HG03378 (cell line): Measurements from ENCODE around the gene CLECL1.
A peak's percentile ranks its signal among the peaks of the same experiment; 100 is the strongest.
"Not testable (repeated sequence)": the region's sequence is repeated elsewhere in the genome, so short reads cannot be mapped to it uniquely, and the experiment has no call there.

Source experiments
- ATAC-seq: cut with Tn5 transposase; IDR thresholded peaks from one replicate; pipeline ENCODE4 v1.9.1; 2021; ENCODE audit warnings: mild to moderate bottlenecking, moderate library complexity; ENCODE audit not compliant: unreplicated experiment

The CLECL1 gene

DNA sequence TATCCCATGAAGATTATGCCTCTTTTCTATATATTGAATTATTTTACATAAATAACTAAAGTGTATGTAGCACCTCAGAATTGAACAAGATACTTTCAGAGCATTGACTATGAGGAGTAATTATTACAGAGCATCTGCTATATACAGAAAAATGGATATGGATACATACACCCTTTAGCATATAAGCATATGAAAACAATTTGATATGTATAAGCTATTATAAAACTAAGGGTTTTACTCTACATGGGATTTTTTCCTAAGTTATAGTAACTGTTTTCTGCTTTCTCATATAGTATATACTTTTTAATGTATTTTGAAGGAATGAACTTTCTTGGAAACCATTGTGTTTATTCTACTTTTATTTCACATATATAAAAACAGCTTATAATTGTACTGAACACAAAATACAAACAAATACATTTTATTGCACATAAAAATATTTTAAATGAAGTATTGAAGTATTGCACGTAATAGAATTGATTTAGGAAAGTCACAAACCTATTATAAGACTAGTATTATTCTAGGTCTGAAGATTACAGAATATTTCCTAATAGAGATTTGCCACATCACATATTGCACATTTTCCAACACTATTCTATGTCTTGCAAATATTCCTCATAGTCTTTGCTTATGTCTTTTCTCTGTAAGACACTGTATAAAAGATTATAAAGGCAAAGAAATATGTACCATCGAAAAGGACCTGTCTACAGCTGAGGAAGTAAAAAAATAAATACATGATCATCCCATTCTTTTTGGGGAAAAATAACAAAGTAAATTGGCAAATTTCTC lies 19.4 kb upstream of the CLECL1 start:
- no peak for ATAC-seq

DNA sequence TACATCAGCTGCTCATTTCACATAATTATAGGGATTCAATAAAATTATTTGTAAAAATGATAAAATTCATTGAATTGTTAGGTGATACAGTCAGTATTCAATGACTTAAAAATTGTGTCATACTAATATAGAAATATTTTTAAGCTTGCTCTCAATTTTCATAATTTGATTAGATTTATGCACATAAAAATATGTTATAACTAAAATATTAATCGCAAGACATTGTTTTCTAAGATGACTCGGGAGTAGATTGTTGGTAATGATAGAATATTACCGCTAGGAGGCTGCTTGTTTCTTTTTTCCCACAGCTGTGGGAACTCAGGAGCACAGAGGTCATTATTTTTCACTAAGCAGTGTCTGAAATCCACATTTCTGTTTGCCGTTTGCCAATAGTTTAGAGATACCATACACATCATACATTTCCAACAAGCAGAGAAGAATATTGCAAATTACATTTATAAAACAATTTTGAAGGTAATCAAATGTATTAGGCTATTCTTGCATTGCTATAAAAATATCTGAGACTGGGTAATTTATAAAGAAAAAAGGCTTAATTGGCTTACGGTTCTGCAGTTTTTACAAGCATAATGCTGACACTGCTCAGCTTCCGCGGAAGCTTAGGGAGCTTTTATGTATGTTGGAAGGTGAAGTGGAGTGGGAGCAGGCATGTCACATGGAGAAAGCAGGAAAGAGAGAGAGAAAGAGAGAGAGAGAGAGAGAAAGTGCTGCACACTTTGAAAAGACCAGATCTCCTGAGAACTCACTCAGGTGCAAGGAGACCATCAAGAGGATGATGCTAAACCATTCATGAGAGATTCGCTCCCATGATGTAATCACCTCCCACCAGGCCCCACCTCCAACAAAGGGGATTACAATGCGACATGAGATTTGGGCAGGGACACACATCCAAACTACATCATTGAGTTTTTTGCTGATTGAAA lies 18.6 kb upstream of the CLECL1 start:
- no peak for ATAC-seq

DNA sequence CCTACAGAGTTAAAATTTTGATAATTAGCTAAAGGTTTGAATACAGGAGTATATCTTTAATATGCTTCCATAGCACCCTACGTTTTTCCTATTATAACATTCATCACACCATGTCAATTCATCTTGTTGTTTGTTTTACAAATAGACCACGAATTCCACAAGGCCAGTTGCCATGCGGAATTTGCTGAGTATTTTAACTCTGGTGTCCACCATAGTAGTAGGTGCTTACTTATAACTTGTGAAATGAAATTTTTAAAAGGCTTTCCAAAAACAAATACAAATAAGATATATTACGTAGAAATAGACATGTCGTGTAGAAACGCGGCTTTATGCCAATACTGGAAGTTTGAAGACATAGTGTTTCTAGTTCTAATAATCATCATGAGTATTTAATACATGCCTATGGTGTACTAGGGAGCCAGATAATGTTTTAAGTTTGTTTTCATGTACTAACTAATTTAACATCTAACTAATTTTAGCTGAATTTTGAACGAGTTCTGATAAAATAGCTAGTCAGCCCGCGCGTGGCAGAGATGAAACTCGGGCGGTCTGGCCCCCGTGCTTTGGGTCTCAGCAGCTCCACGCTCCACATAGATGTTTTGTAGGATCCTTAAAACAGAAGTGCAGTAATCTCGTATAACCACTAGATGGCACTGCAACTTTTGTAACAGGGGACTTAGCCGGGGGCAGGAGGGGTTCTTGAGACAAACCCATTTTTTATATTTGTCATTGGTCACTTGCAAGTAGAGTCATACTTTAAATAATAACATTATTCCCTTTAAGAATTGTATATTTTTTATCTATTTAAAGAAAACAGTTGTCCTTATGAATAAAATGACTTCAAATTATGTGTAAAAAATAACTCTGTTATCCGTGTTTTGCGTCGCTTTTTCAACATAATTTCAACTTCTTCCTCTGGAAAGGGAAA lies 17.6 kb upstream of the CLECL1 start:
- peak; percentile 63 for ATAC-seq

DNA sequence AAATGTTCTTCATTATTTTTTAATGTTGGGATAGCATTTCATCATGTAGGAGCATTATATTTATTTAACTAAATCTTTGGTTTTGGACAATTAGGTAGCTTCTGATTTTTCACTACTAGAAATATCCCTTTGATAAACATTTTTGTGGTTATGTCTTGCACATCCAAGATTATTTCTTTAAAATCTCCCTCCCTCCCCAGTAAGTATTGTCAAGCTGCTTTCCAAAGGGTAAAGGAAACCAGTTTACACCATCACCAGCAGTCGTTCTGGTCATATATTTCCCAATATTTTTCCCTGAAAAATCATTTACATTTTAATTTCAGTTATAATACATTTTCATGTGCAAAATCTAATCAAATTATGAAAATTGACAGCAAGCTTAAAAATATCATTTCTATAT lies 16.7 kb upstream of the CLECL1 start:
- no peak for ATAC-seq

DNA sequence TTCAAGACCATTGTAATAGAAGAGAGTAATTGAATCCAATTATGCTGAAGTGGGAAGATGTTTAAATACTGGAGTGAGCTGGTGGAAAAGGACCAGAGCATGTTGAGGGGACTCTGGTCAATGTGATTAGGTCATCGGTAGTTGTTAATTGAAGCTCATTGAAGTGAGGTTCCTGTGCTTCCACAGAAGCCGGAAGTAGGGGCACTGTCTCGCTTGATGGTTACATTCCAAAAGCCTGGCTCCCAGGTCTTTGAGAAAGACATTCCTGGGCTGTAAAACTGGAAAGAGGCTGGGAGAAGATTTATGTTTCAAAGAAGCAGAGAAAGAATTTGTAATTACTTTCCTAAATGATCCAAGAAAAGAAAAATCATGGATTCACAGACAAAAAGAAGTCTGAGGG lies 12.3 kb upstream of the CLECL1 start:
- no peak for ATAC-seq

DNA sequence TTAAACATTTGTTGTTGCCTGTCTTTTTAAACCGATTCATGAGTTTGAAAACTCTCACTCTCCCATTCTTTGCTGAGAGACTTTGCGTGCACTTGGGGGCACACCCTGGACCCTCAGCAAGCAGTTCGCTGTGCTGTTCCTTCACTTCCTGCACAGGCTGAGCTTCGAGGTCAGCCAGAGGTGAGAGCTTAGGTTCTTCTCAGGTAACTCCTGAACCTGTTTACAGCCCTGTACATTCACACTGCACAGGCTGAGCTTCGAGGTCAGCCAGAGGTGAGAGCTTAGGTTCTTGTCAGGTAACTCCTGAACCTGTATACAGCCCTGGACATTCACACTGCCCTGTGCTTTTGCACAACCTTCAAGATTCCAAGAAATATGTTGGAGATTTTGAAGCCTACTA lies 9.8 kb upstream of the CLECL1 start:
- ATAC-seq, result no peak

DNA sequence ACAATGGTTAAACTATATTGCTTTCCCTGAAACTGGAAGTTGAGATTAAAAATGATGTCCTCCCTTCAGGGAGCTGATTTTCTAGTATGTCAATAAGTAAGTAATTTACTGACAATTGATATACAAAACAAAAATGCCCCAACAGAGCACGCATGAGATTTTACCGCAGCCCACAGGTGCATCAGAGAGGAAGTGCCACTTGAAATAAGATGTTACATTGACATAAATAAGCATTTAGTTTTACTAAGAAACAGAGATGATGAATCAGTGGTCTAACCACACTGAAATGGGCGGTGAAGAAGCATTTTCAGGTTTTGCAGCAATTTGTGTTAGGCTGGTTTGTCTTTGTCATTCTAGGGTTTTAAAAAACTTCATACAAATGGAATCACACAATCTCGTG lies 8.8 kb upstream of the CLECL1 start:
- ATAC-seq, result peak; percentile 70

DNA sequence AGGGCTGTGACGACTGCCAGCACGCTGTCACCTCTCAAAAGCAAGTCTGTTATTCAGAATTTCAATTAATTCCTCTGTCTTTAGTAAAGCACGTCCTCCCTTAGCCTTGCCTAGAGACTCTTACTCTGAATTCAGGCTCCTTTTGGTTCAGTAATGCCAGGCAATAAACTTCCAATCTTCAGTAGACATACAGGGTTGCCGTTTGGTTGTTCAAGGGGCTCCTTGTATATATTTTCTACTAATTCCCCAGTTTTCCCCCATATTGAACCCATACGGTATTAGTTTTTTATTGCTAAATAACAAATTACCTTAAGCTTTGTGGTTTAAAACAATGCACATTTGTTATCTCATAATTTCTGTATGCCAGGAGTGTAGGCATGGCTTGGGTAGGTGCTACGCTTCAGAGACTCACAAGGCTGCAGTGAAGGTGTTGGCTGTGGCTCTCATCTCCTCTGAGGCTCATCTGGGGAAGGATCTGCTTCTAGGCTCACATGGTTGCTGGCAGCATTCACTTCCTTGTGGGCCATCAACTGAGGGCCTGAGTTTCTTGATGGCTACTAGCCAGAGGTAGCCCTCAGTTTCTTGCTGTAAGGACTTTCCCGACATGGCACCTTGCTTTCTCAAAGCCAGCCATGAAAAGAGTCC lies 7.3 kb upstream of the CLECL1 start:
- no peak for ATAC-seq

DNA sequence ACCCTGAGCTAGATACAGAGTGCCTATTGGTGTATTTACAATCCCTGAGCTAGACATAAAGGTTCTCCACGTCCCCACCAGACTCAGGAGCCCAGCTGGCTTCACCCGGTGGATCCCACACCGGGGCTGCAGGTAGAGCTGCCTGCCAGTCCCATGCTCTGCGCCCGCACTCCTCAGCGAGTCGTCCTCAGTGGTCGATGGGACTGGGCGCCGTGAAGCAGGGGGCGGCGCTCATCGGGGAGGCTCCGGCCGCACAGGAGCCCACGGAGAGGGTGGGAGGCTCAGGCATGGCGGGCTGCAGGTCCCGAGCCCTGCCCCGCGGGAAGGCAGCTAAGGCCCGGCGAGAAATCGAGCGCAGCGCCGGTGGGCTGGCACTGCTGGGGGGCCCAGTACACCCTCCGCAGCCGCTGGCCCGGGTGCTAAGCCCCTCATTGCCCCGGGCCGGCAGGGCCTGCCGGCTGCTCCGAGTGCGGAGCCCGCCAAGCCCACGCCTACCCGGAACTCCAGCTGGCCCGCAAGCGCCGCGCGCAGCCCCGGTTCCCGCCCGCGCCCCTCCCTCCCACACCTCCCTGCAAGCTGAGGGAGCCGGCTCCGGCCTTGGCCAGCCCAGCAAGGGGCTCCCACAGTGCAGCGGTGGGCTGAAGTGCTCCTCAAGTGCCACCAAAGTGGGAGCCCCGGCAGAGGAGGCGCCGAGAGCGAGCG lies 6.7 kb upstream of the CLECL1 start:
- ATAC-seq, result not testable (repeated sequence)

DNA sequence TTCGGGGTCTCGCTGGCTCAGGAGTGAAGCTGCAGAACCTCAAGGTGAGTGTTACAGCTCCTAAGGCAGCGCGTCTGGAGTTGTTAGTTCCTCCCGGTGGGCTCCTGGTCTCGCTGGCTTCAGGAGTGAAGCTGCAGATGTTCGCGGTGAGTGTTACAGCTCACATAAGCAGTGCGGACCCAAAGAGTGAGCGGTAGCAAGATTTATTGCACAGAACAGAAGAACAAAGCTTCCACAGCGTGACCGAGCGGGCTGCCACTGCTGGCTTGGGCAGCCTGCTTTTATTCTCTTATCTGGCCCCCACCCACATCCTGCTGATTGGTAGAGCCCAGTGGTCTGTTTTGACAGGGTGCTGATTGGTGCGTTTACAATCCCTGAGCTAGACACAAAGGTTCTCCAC lies 6.0 kb upstream of the CLECL1 start:
- ATAC-seq, result not testable (repeated sequence)

DNA sequence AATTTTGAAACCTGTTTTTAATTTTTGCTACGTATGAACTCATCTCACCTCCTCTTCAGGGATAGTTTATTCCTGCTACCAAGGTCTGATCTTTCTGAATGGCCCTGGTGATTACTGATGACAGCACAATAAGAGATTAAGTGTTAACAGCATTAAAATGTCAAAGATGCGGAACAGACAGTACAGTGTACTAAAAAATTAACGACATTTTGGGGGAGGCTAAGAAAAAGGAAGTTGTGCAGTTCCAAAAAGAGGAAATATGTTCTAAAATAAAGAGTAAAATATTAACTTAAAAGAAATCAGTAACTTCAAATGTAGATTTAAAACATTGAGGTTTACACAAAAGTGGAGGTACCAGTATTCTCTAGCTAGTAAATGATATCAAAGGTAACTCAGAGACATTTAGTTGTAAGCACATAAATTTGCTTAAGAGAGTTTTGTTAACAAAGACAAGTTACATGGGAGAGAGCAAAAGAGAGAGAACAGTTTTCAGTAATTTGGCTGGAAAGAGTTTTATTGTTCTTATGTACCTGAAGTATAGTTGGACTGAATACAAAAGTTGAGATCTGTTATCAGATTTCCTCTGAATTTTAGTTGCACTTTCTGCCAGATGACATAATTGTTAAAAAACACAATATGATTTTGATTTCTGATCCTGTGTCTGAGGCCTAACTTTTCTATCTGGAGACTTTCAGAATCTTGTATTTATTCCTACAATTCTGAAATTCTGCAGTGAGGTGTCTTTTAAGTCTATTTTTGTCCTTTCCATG lies 4.2 kb upstream of the CLECL1 start:
- no peak for ATAC-seq

DNA sequence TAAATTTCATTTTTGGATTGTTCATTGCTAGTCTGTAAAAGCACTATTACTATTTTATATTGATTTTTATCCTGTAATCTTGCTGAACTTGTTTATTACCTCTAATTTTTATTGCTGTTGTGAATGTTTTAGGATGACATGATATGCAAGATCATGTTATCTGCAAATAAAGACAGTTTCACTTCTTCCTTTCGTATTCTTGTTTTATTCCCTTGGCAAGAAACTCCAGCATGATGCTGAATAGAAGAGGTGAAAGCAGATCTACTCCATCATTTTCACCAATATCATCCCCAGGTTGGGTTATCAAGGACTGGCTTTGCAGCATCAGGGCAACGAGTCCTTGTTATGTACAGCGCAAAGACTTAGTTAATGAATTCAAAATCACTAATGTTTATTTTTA lies 2.7 kb upstream of the CLECL1 start:
- ATAC-seq, result no peak

DNA sequence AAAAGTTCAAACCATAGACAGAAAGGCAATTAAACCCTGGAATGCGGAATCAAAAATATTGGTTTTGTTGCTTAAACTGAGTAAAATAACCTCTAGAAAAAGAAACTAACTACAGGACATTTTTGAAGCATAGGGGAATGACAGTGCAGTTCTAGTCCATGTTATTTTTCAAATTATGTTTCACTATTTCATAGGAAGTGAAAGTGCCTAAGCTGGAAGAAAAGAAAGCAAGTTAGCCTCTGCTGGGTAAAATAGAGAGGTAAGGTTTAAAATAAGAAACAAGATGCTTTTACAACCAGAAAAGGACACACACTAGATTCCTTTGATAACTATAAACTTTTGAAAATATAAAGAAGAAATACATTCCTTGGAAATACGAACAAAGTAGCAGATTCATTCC lies 1.1 kb downstream of the CLECL1 start:
- no peak for ATAC-seq

DNA sequence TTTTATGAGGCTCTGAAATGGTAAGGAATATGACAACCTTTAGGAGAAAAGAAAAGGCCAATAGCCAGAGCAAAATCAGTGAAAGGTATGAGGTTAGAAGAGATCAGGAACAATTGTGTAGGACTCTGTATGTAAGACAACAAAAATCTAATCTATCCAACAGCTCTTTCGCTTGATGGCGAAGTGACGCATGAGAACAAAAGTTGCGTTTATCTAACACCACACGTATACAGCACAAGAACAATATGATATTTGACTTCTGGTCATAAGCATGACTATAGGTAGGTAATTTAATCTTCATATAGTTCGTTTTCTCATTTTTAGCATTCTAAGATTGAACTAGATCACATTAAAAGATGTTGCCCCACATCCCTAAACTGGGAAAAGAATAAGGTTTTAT lies 1.5 kb downstream of the CLECL1 start:
- ATAC-seq, result no peak

DNA sequence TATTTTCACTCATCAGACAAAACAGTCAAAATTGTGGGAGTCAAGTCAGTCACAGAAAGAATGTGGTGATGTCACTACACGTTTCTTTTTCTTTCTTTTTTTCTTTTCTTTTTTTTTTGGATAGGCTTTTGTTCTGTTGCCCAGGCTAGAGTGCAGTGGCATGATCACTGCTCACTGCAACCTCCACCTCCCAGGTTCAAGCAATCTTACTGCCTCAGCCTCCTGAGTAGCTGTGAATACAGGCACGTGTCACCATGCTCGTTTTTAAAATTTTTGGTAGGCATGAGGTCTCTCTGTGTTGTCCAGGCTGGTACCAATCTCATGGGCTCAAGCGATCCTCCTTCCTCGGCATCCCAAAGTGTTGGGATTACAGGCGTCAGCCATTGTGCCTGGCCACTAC lies 2.3 kb downstream of the CLECL1 start:
- no peak for ATAC-seq

DNA sequence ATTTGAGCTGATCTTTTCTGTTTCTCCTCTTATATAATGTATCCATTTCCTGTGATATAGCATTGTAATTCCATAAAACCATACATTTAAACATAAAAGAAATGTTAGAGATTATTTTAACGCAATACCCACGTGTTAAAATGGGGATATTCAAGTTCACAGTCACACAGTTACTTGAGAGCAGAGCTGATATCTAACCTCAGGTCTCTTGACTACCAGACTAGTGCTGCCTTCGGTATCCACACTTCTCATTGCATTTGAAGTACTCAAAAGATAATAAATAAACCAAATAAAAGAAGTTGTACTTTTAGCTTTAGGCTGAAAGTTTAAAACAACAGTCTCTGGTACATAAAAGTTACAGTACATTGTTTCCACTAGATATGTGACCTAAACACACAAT lies 2.9 kb downstream of the CLECL1 start:
- no peak for ATAC-seq

DNA sequence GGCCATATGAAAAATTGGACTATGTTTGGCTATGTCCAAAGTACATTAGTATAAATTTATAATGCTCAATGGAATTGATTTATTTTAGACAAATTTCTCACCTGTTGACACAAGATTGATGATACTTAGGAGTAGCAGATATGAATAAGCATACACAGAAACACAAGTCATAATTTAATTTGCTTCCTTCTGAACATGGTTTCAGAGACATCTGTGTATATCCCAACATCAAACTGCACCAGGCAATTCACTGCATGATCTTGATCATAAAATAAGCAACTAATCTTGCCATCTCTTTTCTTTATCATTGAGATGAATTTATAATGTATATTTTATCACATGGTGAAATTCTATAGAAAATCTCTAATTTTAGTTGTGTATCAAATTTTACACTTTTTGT lies 3.8 kb downstream of the CLECL1 start:
- ATAC-seq, result no peak

DNA sequence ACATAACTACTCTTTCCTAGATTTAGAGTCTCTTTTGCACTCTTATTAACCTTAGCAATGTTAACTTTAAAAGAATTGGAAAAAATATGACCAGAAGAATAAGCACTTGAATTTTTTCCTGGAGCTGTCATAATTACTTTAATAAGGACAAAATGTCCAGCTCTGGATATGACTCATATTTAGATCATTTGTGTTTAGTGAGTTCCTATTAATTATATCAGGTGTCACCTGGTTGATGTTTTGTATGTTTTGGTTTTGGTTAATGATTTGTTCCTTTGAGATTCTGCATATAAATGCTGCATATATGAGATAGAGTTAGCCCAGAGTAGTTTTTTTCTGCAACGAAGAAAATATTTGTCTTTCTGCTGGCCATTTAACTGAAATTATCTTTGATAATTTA lies 5.1 kb downstream of the CLECL1 start:
- no peak for ATAC-seq

DNA sequence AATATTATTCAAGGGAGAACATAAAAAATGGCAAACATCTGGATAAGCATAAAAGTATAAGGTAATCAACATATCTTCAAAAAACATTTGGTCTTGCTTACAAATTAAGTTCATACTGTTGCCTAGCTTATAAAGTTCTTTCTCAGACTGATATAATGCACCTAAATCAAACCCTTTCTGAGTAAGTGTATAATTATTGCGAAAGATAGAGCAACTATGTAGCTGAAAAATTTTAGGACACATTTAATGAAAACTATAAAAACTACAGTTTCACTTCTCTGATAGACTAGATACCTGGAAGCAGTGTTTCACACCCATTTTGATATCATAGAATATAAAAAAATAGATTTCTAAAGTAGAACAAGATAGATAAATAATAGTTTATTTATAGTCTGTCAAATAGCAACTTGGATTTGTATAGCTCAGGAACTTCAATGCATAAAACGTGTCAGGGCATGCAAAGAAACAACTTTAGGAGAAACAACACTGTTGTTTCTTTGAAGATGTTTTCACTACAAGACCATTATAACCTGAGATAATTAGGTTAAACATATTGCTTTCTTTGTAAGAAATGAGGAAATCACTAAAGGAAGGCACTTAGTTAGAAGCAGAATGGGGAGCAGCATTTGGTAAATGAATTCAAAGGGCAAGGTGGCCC lies 7.6 kb downstream of the CLECL1 start:
- no peak for ATAC-seq
